ENCODE results near the gene CALML3.

The CALML3 gene

GRCh38 chr10:5491477-5491876 is 33.3 kb upstream of the CALML3 start:
- DNase-seq (ENCODE audit: low spot score), result no peak

GRCh38 chr10:5492322-5492855 is 32.4 kb upstream of the CALML3 start:
- DNase-seq (ENCODE audit: low spot score), result no peak

DNA sequence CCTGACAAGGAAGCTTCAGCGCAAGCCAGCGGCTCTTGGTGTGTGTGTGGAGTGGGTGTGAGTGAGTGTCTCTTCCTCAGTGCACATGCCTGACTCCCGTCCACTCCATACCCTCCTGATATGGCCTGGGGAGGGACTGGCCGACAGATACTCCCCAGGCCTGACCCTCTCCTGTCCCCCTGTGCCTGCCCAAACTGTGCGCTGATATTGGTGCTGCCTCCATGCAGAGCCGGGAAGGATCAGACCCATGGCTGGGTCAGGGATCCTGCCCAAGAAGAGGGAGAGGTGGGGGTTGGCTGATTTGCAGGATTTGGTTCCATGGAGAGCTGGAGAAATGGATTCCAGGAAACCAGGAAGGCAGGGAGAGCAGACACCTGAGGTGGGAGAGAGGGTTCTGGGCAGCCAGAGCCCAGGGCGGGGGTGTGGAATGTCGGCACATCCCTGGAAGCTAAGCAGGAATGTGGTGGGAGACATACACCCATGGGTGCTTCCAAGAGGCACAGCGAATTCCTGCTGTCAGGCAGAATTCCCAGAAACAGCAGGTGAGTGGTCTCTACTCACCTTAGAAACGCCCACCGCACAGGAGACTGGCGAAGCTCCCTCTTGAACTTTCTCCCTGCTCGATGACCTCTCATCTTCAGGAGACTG is 31.7 kb upstream of the CALML3 start:
- DNase-seq (ENCODE audit: low spot score), result no peak

GRCh38 chr10:5493691-5494090 is 31.1 kb upstream of the CALML3 start:
- DNase-seq (ENCODE audit: low spot score), result no peak

- DNase-seq (ENCODE audit: low spot score), result no peak
Observed at GRCh38 chr10:5494611-5495010, 30.1 kb upstream of the CALML3 start.

- no peak for DNase-seq (ENCODE audit: low spot score)
Observed at GRCh38 chr10:5496261-5497250, 28.2 kb upstream of the CALML3 start.

DNA sequence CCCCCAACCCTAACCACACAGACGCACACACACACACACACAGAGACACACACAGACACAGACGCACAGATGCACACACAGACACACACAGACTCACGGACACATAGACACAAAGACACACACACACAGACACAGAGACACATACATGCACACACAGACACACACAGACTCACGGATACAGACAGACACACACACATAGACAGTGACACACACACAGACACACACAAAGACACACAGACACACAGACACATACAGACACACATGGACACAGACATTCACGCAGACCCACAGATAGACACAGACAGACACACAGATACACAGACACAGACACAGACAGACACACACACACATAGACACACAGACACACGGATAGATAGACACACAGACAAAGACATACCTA is 27.5 kb upstream of the CALML3 start:
- no peak for DNase-seq (ENCODE audit: low spot score)

DNA sequence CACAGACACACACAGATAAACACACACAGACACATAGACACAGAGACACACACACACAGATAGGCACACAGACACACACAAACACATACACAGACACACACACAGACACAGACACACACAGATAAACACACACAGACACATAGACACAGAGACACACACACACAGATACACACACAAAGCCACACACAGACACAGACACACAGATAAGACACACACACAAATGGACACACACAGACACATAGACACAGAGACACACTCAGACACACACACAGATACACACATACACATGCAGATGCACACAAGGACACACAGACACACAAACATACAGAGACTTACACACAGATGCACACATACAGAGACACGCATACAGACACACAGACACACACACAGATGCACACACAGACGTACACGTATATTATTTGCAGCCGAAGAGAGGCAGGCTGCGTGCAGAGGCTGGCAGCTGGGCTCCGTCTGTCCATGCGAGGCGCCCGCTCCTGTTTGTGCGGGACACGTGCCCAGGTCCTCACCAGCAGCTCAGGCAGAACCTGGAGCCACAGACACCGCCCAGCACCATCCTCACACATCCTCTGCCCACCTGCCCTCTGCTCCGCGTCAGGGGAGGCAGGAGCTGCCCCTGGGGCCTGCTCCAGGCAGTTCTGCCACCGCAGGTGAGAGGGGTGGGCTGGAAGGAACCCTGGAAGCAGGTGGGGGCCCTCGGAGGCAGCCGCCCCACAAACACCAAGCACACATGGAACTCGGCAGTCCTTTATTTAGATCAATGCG is 26.6 kb upstream of the CALML3 start:
- DNase-seq (ENCODE audit: low spot score), result no peak

GRCh38 chr10:5498791-5499492 is 25.8 kb upstream of the CALML3 start:
- no peak for DNase-seq (ENCODE audit: low spot score)

DNA sequence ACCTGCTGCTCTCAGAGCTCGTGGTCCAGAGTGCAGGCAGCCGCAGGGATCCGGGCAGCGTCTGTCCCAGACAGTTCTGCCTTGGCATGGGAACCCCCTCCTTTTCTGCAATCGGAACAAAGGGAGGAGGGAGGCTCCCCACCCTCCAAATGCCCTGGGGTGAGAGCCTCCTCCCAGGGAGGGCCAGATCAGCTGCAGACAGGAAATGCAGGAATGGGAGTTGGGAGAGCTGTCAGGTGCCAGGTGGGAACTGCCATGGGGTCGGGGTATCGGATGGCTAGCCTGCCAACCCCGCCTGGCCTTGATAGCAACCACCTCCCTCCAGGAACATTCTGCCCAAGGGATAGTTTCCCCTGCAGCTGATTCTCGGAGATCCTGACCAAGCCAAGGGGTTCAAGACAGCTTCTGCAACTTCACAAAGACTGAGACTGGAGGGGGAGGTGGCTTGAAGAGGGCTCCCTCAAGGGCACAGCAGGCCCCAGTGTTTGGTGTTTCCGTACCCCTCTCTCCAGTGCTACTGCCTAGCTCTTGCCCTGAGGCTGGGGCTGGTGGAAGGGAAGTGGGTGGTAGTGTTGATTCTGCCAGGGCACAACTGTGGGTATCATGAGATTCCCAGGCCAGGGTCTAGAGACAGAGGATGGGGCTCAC is 25.1 kb upstream of the CALML3 start, which contains the start of gene CALML5:
Gene CALML5 (minus strand): TSS at position 78 of the 648 bp plus-strand sequence. CDS start 132 bp downstream, outside the sequence.
- no peak for DNase-seq (ENCODE audit: low spot score)

GRCh38 chr10:5500162-5500670 is 24.5 kb upstream of the CALML3 start:
- no peak for DNase-seq (ENCODE audit: low spot score)

DNA sequence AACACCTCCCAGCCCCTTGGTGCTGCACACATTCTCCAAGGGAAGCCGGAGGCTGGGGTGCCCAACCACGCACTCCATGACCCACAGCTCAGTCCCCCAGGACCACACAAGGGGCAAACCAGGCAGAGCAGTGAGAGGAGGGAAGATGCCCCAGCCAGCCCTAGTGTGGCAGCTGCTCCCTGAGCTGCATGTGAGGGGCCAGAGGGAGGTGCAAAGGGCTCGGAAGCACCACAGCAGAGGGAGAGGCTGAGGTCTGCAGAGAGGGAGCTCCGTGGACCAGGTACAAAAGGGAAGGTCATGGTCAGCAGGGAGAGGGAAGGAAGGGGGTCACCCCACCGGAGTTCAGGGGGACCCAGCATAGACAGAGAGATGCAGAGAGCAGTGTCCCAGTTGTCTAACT is 23.9 kb upstream of the CALML3 start:
- no peak for DNase-seq (ENCODE audit: low spot score)

GRCh38 chr10:5502061-5502521 is 22.7 kb upstream of the CALML3 start:
- DNase-seq (ENCODE audit: low spot score), result no peak

DNA sequence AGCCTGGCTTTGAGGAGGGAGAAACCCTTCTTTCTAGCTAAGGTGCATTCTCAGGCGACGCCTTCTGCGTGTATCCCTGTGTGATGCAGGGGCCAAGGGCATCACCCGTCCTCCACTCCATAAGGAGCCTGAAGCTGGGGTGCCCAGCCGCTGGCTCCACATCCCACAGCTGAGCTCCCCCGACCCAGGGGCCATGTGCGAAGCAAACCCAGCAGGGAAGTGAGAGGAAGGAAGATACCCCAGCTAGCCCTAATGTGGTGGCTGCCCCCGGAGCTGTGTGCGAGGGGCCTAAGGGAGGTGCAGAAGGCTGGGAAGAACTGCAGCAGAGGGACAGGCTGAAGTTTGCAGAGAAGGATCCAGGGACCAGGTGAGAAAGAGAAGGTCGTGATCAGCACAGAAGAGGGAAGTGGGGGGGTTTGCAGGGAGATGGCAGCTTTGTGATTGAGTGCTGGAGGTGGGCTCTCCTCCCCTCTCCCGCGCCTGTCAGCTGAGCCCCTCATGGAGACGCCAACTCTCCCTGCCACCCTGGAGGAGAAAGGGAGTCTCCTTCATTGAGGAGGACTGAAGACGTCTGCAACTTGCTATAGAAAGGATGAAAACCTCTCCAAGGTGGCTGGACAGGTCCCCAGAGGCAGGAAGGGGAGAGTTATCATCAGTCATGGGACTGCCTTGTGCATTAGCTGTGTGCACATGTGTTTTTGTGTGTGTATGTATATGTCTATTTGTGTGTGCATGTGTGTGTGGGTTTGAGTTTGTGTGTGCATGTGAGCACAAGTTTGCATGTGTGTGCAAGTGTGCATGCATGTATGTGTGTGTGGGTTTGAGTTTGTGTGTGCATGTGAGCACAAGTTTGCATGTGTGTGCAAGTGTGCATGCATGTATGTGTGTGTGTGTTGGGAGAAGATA is 21.9 kb upstream of the CALML3 start:
- no peak for DNase-seq (ENCODE audit: low spot score)

DNA sequence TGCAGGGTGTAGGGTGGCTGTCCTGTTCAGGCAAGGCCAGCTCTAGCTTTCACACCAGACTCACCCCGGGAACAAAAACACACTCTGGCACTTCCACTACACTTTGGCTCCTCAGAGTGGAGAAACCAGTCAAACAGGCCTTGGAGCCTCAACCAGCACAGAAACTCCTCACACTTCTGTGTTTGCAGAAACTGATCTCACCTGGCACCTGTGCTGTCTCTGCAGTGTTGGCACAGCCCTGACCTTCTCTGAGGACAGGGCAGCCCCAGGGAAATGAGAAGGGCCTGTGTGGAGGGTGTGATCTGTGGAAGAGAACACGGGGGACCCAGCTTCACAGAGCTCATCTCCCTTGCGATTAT is 21.3 kb upstream of the CALML3 start:
- DNase-seq (ENCODE audit: low spot score), result no peak

GRCh38 chr10:5504146-5505072 is 20.4 kb upstream of the CALML3 start:
- DNase-seq (ENCODE audit: low spot score), result no peak

DNA sequence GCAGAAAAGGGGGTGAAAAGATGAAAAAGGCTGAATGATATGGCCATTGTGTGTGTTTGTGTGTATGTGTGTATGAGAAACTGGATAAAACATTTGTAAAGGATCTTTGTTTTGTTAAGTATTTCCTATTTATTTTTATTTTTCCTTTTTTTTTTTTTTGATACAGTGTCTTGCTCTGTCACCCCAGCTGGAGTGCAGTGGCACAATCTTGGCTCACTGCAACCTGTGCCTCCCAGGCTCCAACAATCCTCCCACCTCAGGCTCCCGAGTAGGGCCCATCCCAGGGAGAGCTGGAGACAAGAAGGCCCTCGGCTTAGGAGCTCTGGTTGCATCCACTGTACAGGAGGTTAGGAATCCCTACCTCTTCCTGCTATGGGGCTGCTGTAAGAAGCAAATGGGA is 18.5 kb upstream of the CALML3 start:
- no peak for DNase-seq (ENCODE audit: low spot score)

All from NAMALWA (cell line).